Prostate gland (tissue), 2 donors: Measurements from ENCODE around the gene CDH8.

Experiments used
- CTCF ChIP-seq, 4 experiments: fragments of 200-600 bp in 2 of 4; fragments of 450-650 bp in 2 of 4; sonication (generic) in 2 of 4; IDR thresholded peaks; 1 replicate in 3 of 4; 2 replicates in 1 of 4; pipeline ENCODE4 v1.5.1; 2016 to 2019; ENCODE audit warnings: antibody characterized with exemption in 4 of 4, mild to moderate bottlenecking in 2 of 4, moderate library complexity in 2 of 4
- POLR2AphosphoS5 ChIP-seq: sonication (generic); formaldehyde crosslinking; IDR thresholded peaks from one replicate; pipeline ENCODE4 v1.6.1; 2017; ENCODE audit warnings: antibody characterized with exemption

GRCh38 chr16:61797296-61797795, 238.9 kb downstream of the CDH8 start:
- no peak for TF ChIP-seq CTCF (IDR thresholded peaks at IDR 0.05)
- no peak for TF ChIP-seq POLR2AphosphoS5
